RCC 7860 (cell line): Measurements from ENCODE around the gene TOMM70.
"Not testable (repeated sequence)": the region's sequence is repeated elsewhere in the genome, so short reads cannot be mapped to it uniquely, and the experiment has no call there.

Experiments
- DNase-seq: peaks from one replicate; pipeline ENCODE4 v3.0.0-alpha.2; 2015; ENCODE audit warnings: low spot score
- FAIRE-seq: peaks from 2 replicates; lab custom pipeline; 2012; peaks lifted over from hg19 to GRCh38; lab: Jason Lieb, UNC

Gene TOMM70

DNA sequence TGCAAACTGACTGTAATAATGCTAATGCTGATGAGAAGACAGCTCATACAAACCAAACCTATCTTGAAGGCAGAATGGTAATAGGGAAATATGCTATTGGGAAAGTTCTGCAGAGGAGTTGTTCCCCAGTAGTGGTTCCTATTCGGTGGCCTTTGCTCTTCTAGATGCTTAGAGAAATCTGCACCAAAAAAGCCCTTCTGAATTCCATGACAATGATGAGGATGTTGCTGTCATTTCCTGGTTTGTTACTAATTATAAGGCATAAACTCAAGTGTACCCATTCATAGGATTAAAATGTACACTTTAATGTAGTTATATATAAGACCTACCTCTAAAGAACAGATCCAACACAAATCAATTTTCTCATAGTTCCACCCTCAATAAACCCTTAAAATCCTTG lies 30.1 kb downstream of the TOMM70 start:
- DNase-seq, result no peak
- no peak for FAIRE-seq

DNA sequence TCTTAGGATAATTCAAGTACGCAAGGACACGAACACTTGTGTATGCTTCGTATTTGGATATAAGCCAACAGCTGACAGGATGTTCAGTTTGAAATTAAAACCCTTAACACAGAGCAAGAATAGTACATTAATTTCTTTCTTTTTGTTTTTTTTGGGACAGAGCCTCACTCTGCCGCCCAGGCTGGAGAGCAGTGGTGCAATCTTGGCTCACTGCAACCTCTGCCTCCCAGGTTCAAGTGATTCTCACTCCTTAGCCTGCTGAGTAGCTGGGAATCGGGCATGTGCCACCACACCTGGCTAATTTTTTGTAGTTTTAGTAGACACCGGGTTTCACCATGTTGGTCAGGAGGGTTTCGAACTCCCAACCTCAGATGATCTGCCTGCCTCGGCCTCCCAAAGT lies 32.4 kb downstream of the TOMM70 start:
- DNase-seq, result no peak
- no peak for FAIRE-seq

DNA sequence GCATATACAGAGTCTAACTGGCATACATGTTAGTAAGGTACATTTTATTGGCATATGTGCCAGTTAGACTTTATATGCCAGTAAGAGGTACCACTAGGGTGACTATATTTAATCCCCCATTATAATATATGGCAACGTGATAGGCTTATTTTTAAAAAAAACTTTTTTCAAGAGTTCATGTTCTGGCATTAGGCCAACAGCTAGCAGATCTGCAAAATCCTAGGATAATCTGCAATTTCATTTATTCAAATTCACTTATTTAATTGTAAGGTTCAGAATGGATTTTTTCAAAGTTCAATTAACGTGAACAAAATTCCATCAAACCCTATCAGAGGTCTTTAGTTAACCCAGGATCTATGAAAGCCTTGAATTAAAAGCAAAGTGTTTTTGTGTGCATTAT lies 34.5 kb downstream of the TOMM70 start:
- FAIRE-seq, result no peak
- no peak for DNase-seq

DNA sequence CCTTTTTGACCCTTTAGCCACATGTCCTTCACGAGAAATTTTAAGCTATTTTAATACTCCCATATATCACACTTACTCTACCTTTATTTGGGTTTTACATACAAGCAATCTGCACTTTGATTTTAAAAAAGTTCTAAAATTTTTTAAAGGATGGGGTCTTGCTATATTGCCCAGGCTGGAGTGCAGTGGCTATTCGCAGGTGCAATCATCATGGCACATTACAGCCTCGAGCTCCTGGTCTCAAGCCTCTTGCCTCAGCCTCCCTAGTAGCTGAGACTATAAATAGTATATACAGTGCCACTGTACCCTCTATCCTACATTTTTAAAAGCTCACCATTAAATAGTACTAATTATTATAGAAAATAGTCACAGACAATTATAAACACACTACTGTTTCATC lies 36.5 kb downstream of the TOMM70 start:
- DNase-seq (no peak), FAIRE-seq (no peak)

DNA sequence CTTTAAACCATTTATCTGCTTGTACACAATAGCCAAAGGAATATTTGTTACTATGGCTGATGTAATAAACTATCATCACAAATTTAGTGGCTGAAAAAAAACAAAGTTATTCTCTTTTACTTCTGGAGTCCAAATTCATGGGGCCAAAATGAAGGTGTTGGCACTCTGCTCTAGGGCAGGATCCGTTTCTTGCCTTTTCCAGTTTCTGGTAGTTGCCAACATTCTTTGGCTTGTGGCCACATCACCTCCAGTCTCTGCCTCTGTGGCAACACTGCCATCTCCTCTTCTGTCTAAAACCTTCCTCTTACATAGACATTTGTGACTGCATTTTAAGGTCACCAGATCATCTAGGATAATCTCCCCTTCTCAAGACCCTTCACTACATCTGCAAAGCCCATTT lies 39.0 kb downstream of the TOMM70 start:
- DNase-seq (no peak), FAIRE-seq (no peak)

DNA sequence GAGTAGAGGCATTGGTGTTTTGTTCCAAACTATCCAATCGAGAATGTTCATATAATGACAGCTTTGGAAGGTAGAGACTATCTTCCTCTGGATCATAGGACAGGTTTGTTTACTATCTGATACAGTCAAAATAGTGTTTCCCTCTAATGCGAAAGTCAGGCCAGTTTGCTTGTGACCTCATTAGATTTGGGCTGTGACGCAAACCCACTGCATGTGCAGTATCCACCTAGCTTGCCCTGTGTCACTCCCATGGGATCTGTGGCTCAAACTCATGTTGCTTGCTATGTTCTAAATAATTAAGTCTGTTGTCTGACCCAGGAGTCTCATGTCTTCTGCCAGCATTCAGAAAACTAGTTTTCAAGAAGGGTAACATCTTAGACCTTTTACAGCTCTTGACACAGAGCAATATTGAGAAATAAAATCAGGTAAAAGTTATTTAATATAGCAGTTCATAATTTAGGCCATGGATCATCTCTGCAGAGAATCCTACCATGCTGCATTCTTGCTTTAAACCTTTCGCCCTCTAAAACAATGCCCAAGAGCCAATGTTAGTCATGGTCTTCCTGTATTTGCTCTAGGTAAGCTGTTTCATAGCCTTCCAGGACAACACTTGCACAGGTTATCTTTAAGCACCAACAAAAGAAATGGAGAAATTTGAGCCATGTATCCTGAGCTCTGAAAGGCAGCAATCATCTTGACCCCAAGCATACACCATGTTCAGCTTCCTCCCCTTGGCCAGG lies 40.0 kb downstream of the TOMM70 start:
- FAIRE-seq (no peak), DNase-seq (no peak)

DNA sequence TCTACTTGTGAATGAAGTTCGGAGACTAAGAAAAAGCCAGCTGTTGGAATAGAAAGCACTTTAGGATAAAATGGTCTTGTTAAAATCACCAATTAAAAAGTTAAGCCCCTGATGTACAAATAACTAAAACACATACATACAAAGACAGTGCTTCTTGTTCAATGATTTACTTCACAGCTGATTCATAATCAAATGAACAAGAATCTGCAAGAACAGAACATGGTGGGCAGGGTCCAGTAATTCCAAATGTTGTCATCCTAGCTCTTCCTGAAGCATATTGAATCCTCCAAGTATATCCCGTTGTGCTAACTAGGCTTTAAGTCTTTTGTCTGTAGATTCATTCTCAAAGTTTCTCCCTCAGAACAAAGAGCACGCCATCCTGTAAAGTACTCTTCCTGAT lies 41.9 kb downstream of the TOMM70 start:
- FAIRE-seq (peak; percentile 38), DNase-seq (no peak)

DNA sequence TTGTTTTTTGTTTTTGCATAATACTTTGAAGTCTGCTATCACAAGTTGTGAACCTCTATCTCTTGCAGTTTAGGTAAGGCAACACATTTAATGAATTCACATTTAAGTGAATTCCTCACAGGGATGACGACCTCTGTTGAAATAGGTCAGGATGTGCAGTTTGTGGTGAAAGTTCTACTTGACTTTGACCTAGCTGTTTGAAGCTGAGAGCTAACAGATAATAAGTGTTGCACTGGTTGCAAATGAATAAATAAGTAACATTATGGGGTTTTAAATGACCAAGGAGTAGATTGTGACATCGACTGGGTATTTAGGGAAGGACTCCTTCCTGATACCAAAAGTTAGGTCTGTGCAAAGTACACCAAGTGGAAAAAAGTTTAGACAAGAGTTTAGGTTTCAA lies 42.5 kb downstream of the TOMM70 start:
- FAIRE-seq, result peak; percentile 79
- no peak for DNase-seq

DNA sequence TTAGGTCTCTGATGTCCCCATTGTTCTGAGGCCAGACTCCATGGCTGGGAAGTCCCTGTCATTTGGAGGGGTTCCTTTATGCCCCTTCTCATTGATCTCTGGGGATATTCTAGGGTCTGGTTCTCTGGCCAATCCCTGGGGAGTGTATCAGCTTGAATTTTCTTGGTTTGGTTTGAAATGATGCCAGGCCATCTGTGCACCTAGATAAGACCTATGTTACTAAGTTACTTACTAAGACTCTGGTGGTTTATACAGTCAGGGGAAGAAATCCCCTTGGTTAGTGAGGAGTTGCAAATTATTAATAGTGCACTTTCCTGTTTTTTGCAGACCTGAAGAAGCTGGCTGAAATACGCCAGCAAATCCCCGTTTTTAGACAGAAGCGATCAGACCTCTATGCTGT lies 46.0 kb downstream of the TOMM70 start:
- DNase-seq, result peak; percentile 77
- peak; percentile 96 for FAIRE-seq

DNA sequence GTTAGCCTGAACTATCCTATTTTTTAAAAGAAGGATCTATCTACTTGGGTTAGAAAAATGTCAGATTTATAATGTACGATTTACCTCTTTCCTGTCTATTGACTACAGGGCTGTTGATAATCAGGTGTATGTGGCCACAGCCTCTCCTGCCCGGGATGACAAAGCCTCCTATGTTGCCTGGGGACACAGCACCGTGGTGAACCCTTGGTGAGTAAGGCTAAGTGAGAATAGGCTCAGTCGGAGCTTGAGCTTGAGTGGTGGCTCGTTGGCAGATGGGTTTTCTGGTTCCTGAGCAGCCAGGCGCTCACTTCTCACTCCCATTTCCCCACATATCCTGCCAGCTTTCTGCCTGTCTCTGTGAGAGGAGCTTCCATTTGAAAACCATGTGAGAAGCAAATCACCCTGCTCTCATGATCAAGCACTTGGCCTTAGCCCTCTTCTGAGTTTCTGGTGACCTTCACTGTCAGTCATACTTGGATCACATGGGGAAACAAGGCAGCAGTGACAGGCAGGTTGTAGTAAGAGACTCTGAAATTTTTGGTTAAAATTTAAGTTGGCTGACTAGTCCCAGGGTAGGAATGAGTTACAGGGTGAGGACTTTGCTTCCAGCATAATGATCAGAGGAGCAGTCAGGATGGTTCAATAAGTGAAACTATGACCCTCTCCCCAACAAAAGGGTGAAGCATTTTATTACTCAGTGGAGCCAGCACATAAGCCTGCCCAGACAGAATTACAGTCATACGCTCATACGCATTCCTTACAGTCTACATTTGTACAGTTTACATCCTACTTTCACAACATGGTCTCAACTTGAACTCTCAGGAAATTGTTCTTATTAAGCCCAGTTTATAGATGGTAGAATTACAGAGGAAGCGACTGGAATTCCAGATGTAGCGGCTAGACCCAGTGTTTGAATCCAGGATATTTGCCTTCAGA lies 48.3 kb downstream of the TOMM70 start:
- FAIRE-seq (peak; percentile 70), DNase-seq (peak; percentile 52)

DNA sequence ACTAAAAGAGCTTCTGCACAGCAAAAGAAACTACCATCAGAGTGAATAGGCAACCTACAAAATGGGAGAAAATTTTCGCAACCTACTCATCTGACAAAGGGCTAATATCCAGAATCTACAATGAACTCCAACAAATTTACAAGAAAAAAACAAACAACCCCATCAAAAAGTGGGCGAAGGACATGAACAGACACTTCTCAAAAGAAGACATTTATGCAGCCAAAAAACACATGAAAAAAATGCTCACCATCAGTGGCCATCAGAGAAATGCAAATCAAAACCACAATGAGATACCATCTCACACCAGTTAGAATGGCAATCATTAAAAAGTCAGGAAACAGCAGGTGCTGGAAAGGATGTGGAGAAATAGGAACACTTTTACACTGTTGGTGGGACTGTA lies 49.1 kb downstream of the TOMM70 start:
- not testable (repeated sequence) for DNase-seq, FAIRE-seq

DNA sequence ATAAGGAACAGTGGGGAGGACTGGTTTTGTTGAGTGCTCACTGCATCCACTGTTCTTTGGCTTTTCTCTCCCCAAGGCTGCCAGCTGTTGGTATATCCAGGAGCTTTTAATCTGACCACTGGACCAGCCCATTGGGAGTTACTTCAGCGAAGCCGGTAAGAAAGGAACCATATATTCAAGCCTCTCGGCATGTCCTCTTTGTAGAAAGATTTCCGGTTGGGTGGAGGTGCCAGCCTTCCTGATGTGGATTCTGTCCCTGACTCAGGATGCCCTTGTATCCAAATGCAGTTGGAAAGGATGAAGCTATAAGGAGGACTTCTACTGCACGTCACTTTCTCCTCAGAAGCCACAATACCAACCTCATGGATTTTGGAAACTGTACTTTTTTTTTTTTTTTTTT lies 52.2 kb downstream of the TOMM70 start:
- no peak for DNase-seq
- FAIRE-seq, result no peak

DNA sequence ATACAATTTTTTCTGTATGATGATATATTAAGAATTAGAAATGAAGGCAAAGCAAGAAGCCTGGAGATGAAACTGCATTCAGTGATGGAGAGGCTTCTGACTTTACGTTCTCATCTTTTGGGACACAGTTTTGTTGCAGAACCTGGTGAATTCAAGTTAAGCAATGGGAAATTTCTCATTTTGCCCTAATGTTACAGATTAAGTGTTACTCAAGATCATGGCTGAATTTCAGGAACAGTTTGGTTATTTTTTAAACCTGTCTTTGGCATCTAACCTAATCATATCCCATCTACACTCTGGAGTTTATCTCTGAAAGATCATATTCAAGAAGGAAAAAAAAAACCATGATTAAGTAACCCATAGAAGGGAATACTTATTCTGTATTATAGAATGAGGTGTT lies 60.4 kb downstream of the TOMM70 start:
- DNase-seq (no peak), FAIRE-seq (no peak)

DNA sequence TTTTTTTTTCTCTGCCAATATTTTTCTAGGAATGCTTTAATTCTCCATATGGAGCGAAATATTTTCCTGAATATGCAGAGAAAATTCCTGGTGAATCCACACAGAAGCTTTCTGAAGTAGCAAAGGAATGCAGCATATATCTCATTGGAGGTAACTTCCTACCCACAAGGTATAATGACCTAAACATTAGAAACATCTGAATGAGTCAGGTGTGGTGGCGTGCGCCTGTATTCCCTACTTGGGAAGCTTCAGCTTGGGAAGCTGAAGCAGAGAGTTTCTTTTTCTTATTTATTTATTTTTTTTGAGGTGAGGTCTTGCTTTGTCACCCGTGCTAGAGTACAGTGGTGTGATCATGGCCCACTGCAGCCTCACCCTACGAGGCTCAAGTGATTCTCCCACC lies 61.1 kb downstream of the TOMM70 start:
- no peak for FAIRE-seq
- DNase-seq, result no peak

DNA sequence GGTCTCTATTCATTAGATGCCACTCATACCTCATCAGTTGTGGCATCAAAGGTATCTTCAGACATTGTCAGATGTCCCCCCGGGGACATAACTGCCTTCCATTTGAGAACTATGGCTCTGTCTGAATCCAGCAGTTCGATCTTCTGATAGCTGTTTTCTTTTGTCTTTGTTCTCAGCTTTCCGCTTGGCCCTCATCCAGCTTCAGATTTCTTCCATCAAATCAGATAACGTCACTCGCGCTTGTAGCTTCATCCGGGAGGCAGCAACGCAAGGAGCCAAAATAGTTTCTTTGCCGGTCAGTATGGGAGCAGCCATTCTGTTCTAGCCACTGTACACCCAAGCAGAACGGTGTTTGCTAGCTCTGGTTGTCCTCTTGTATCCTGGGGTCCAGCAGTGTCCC lies 62.0 kb downstream of the TOMM70 start:
- DNase-seq, result no peak

DNA sequence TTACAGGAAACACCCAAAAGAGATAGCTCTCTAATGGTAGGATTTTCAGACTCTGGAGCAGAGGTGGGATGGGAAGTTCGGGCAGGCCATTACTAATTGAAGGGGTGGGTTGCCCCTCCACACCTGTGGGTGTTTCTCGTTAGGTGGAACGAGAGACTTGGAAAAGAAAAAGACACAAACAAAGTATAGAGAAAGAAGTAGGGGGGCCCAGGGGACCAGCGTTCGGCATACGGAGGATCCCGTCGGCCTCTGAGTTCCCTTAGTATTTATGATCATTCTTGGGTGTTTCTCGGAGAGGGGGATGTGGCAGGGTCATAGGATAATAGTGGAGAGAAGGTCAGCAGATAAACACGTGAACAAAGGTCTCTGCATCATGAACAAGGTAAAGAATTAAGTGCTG lies 64.7 kb downstream of the TOMM70 start:
- not testable (repeated sequence) for DNase-seq, FAIRE-seq

More for the DNA sequence above, 62.0 kb downstream of the TOMM70 start:
- FAIRE-seq, result no peak

DNA sequence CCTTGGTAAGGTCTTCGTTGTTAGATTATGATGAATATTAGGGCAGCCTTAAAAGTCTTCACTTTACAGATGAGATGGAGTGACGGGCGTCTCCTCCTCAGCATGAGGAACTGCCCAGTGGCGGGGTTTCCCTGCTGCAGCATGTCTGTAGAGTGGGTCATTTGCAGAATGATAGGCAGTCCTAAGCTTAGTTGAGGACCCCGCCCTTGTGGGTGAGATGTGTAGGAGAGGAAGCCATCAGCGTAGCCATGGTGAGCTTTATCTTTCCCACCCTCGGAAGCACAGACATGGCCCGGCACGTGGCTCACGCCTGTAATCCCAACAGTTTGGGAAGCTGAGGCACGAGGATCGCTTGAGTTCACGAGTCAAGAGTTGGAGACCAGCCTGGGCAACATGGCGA lies 65.5 kb downstream of the TOMM70 start:
- DNase-seq, result peak; percentile 70
- FAIRE-seq, result no peak

DNA sequence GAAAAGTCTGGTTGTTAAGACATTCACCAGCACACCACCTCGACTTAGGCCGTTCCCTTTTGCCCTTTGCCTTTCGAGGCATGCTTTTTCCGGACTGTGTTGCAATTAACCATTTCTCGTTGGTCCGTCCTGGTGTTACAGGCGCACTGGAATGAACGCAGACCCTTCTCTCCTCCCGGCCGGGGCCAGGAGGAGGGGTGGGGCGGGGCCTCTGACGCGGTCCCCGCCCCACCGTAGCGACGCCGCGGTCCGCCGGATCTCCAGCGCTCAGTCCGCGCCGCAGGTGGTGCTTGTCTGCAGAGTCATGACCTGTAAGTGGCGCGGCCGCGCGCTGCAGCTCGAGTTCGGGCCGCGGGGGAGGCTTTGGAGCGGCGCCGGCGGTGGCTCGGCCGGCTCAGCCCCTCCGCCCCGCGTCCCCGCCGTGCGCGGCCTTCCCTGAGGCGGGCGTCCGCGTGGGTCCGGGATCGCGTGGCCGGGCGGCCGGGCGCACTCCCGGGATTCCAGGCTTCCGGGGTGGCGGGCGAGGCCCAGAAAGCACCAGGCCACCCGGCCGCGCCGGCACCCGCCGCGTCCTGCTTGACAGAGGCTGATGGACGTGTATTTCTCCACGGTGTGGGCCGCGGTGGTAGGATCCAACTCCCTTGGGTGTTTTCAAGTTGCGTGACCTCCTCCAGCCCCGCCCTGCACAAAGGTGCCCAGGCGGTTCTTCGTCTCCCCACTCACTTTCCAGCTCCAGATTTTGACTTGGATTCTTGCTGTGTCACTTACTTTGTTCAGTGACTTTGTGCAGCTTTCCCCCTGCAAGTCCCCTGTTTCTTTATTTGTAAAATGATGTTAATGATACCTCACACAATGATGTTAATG lies 66.2 kb downstream of the TOMM70 start, which contains the start of gene NIT2:
Gene NIT2, plus strand, starts transcription at position 270 of the 864 bp plus-strand sequence. Its CDS starts 35 bp downstream, at position 305.
- FAIRE-seq, result no peak
- peak; percentile 75 for DNase-seq

DNA sequence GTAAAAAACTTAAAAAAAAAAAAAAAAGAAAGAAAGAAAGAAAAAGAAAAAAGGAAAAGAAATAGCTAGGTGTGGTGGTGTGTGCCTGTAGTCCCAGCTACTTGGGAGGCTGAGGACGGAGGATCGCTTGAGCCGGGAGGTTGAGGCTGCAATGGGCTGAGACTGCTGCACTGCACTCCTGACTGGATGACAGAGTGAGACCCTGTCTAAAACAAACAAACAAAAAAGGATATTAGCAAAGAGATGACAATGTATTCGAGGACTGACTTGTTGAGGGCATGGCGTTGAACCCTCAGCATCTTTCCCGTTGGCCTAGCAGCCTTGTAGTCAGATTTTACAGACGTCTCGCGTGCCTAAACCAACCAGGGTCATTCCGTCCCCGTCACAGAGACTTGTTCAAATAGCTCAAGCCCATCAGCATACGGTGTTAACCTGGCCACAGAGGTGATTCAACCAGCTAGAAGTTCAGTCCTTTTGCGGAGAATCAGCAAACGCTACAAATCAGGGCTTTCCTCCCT lies 66.9 kb downstream of the TOMM70 start:
- FAIRE-seq (no peak), DNase-seq (no peak)

DNA sequence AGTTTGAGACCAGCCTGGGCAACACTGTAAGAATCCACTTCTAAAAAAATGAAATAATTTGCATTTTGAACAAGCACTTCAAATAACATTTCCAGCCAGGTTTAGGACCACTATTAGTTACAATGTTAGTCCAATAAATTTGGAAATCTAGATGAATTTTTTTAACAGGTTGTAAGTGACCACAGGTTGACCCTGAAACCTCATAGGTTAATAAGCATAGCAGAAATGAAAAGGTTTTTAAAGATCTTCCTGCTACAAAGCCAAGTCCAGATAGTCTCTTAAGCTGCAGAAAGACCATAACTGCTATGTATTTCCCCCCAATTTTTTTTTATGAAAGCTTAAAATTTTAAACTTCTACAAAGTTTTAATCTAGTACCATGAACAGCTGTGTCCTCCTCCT lies 67.8 kb downstream of the TOMM70 start:
- DNase-seq (no peak), FAIRE-seq (no peak)

DNA sequence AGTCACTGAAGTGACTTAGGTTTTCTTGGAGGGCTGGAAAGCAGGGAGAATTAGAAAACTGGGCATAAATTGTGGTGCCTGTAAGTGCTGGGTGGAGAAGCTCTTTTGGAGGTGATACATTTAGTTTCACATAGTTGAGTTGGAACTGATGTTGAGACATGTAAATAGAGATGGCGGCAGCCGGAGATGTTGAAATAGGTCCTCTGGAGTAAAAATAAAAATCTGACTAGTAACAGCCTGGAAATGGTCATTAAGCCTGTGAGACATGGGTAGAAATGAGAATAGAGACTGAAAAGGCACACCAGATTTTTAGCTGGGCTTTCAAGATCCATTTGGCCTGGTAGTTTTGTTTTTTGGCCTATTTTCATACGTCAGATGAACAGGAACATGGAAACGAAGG lies 69.2 kb downstream of the TOMM70 start:
- no peak for FAIRE-seq
- no peak for DNase-seq
